Measurements from ENCODE around the gene STN1. TPM values are rescaled to one million over a fixed set of nuclear protein-coding genes. Genes with fewer than 3 reads are reported as not detected.

The STN1 gene
- total and polyA plus RNA-seq, 10 of the 15 experiments (the other 5 are each of a cell fraction or from before 2014, with no cell fraction given): 22.2 to 31.8 (median 28.5) TPM

DNA sequence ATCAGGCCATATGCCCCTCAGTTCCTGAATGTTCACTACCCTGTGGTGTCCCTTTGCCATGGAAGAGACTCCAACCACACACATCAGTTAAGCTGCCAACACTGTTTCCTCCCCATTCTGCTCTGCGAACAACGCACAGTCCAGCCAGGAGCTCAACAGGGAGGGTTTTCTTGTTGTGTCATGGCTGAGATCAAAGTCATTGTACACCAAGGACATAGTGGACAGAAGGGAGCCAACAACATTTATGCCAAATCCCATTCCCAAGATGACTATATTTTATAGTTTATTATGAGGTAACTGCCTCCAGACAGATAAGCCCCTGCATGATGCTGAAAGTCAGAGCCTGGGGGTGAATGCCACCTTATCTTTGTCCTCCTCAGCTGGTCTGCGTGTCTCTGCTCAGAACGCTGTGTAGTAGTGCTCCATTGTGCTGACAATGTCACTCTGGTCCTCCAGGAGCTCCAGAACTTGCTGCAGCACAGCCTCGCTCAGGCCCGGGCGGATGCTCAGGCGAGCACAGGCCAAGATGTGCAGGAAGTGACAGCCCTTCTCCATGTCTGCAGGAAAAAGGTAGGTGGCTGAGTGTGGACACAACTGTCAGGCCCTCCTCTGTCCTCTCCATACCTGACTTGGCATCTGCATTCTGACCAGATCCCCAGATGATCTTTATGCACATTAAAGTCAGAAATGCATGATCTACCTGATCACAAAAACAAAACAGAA, 35.5 kb downstream of the STN1 start (continued):
- TF ChIP-seq, protein P1, sequence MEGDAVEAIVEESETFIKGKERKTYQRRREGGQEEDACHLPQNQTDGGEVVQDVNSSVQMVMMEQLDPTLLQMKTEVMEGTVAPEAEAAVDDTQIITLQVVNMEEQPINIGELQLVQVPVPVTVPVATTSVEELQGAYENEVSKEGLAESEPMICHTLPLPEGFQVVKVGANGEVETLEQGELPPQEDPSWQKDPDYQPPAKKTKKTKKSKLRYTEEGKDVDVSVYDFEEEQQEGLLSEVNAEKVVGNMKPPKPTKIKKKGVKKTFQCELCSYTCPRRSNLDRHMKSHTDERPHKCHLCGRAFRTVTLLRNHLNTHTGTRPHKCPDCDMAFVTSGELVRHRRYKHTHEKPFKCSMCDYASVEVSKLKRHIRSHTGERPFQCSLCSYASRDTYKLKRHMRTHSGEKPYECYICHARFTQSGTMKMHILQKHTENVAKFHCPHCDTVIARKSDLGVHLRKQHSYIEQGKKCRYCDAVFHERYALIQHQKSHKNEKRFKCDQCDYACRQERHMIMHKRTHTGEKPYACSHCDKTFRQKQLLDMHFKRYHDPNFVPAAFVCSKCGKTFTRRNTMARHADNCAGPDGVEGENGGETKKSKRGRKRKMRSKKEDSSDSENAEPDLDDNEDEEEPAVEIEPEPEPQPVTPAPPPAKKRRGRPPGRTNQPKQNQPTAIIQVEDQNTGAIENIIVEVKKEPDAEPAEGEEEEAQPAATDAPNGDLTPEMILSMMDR (IDR thresholded peaks at IDR 0.05 in 2 of 3, conservative IDR thresholded peaks at IDR 0.05 in 1 of 3; ENCODE audit: control insufficient read depth in 2 of 3, extremely low read depth in 1 of 3, insufficient read depth in 1 of 3, low read depth in 3 of 3, low read length in 3 of 3): no peak
- TF ChIP-seq NBN (IDR thresholded peaks at IDR 0.05) (no peak), CHD1 (IDR thresholded peaks at IDR 0.05; ENCODE audit: low read depth, low read length) (no peak)
- TF ChIP-seq, protein P2, sequence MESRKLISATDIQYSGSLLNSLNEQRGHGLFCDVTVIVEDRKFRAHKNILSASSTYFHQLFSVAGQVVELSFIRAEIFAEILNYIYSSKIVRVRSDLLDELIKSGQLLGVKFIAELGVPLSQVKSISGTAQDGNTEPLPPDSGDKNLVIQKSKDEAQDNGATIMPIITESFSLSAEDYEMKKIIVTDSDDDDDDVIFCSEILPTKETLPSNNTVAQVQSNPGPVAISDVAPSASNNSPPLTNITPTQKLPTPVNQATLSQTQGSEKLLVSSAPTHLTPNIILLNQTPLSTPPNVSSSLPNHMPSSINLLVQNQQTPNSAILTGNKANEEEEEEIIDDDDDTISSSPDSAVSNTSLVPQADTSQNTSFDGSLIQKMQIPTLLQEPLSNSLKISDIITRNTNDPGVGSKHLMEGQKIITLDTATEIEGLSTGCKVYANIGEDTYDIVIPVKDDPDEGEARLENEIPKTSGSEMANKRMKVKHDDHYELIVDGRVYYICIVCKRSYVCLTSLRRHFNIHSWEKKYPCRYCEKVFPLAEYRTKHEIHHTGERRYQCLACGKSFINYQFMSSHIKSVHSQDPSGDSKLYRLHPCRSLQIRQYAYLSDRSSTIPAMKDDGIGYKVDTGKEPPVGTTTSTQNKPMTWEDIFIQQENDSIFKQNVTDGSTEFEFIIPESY (IDR thresholded peaks at IDR 0.05): no peak

DNA sequence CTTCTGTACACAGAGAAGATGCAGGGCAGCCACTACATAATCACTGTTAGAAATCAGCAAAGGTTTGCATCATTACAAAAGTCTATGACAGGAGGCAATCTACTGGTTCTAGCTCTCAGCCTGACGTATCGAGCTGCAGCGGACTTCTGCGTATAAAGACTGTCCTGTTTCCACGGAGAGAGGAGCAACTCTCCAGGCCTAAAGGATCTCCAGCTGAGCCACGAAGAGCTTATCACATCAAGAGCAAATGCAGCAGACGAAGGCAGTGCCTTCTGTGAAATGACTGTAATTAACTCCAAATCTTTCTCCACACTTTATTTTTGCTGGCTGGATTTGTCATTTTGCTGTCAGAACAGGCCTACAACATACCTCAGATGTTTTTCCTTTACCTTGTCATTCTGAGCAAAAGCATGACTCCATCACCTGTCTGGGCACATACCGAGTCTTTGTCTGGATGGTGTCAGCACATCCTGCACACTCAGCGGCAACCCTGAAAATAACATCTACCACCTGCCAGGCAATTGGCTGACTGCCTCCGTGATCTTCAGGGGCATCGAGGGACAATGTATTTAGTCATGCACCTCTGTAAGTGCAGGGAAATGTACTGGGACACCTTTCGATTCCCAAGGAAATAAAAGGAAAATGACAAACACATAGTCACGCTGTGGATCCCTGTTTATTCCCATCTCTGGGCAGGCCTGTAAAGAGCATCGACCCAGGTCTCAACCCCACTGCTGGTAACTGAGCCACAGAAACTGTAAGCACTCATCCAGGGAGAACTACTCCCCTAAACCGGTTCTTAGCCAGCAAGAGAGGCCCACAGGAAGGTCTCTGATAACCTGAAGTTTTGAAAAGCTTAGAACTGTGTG, 36.3 kb downstream of the STN1 start:
- H3K27ac ChIP-seq (ENCODE audit: control insufficient read depth, insufficient read depth): no peak overlapping the region
- in situ Hi-C loops (cut with MboI) (no loop called here), intact Hi-C loops (cut with micrococcal nuclease; ENCODE audit: unreplicated experiment) (no loop called here)
- BruUV-seq (replicated peaks): no TSS peak
- no peaks in the 10 kb centered on the region for H4K20me1 ChIP-seq (ENCODE audit: control insufficient read depth, insufficient read depth)
- H3K4me3 ChIP-seq: no peak overlapping the region
- SMC1A ChIA-PET (ENCODE audit: uncharacterized antibody, unreplicated experiment): interaction anchor here (1.1 to 1.6 kb wide), 3 partner anchors 169 to 184 kb away, joined by 3 to 7 read pairs (median 5); no protein-coding TSS in a partner anchor
- H3K79me2 ChIP-seq (ENCODE audit: control insufficient read depth, insufficient read depth, low read length): no peaks in the 10 kb centered on the region
- no peaks in the 10 kb centered on the region for H3K9me3 ChIP-seq (replicated peaks; ENCODE audit: control insufficient read depth, insufficient read depth, low read length)
- H3K4me2 ChIP-seq (ENCODE audit: control insufficient read depth, insufficient read depth): no peak overlapping the region
- FAIRE-seq (no peak), ATAC-seq (no peak), DNase-seq (ENCODE audit: low read depth, low spot score) (no peak)
- H2AFZ ChIP-seq (ENCODE audit: control insufficient read depth, low read depth, low read length): no peak overlapping the region
- no peaks in the 10 kb centered on the region for H3K27me3 ChIP-seq (replicated peaks in 1 of 2; ENCODE audit: control insufficient read depth in 2 of 2, insufficient read depth in 2 of 2, low read length in 1 of 2)
- WGBS (ENCODE audit: insufficient coverage, insufficient replicate concordance, low lambda C conversion rate, missing lambda C conversion rate): 89% methylated on average over 15 of the region's 15 CpGs
- H3K9ac ChIP-seq (ENCODE audit: control insufficient read depth, insufficient read depth, low read length): no peak overlapping the region
- H3K36me3 ChIP-seq (ENCODE audit: control insufficient read depth in 2 of 2, insufficient read depth in 2 of 2, low read length in 1 of 2): peaks cover 0 to 17% of the 10 kb centered on the region in 2 experiments; a peak in 2 of 4 replicates
- no peaks in the 10 kb centered on the region for H3K4me1 ChIP-seq (ENCODE audit: control insufficient read depth, insufficient read depth, low read length)
- POLR2A ChIA-PET: no interaction called here
- CTCF ChIA-PET: interaction anchor here (1.3 to 3.1 kb wide), 3 partner anchors 19 to 170 kb away, joined by 3 to 12 read pairs (median 3); no protein-coding TSS in a partner anchor
- RAD21 ChIA-PET (ENCODE audit: unreplicated experiment): interaction anchor here (1.5 kb wide), 1 partner anchor 169 kb away, joined by 3 read pairs; no protein-coding TSS in a partner anchor
- TF ChIP-seq RB1 (IDR thresholded peaks at IDR 0.05; ENCODE audit: borderline replicate concordance): no peak
- TF ChIP-seq, protein P3, sequence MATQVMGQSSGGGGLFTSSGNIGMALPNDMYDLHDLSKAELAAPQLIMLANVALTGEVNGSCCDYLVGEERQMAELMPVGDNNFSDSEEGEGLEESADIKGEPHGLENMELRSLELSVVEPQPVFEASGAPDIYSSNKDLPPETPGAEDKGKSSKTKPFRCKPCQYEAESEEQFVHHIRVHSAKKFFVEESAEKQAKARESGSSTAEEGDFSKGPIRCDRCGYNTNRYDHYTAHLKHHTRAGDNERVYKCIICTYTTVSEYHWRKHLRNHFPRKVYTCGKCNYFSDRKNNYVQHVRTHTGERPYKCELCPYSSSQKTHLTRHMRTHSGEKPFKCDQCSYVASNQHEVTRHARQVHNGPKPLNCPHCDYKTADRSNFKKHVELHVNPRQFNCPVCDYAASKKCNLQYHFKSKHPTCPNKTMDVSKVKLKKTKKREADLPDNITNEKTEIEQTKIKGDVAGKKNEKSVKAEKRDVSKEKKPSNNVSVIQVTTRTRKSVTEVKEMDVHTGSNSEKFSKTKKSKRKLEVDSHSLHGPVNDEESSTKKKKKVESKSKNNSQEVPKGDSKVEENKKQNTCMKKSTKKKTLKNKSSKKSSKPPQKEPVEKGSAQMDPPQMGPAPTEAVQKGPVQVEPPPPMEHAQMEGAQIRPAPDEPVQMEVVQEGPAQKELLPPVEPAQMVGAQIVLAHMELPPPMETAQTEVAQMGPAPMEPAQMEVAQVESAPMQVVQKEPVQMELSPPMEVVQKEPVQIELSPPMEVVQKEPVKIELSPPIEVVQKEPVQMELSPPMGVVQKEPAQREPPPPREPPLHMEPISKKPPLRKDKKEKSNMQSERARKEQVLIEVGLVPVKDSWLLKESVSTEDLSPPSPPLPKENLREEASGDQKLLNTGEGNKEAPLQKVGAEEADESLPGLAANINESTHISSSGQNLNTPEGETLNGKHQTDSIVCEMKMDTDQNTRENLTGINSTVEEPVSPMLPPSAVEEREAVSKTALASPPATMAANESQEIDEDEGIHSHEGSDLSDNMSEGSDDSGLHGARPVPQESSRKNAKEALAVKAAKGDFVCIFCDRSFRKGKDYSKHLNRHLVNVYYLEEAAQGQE (IDR thresholded peaks at IDR 0.05; ENCODE audit: low read depth, low read length): no peak
- TF ChIP-seq, protein P4, sequence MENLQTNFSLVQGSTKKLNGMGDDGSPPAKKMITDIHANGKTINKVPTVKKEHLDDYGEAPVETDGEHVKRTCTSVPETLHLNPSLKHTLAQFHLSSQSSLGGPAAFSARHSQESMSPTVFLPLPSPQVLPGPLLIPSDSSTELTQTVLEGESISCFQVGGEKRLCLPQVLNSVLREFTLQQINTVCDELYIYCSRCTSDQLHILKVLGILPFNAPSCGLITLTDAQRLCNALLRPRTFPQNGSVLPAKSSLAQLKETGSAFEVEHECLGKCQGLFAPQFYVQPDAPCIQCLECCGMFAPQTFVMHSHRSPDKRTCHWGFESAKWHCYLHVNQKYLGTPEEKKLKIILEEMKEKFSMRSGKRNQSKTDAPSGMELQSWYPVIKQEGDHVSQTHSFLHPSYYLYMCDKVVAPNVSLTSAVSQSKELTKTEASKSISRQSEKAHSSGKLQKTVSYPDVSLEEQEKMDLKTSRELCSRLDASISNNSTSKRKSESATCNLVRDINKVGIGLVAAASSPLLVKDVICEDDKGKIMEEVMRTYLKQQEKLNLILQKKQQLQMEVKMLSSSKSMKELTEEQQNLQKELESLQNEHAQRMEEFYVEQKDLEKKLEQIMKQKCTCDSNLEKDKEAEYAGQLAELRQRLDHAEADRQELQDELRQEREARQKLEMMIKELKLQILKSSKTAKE (IDR thresholded peaks at IDR 0.05; ENCODE audit: low read depth, poor library complexity, severe bottlenecking): no peak
- no peak for TF ChIP-seq ZNF217 (IDR thresholded peaks at IDR 0.05)

Measured in GM12878 (cell line).